GM11168 (cell line): Measurements from ENCODE around the gene GGCX.
"Not testable (repeated sequence)": the region's sequence is repeated elsewhere in the genome, so short reads cannot be mapped to it uniquely, and the experiment has no call there.

Source experiments
- in situ Hi-C: fragments of 300-500 bp; cut with MboI; formaldehyde crosslinking; loops from one replicate; pipeline ENCODE4 v1.12.0; 2022; ENCODE audit warnings: low sequenced_read_pairs; ENCODE audit not compliant: unreplicated experiment

GGCX gene

DNA sequence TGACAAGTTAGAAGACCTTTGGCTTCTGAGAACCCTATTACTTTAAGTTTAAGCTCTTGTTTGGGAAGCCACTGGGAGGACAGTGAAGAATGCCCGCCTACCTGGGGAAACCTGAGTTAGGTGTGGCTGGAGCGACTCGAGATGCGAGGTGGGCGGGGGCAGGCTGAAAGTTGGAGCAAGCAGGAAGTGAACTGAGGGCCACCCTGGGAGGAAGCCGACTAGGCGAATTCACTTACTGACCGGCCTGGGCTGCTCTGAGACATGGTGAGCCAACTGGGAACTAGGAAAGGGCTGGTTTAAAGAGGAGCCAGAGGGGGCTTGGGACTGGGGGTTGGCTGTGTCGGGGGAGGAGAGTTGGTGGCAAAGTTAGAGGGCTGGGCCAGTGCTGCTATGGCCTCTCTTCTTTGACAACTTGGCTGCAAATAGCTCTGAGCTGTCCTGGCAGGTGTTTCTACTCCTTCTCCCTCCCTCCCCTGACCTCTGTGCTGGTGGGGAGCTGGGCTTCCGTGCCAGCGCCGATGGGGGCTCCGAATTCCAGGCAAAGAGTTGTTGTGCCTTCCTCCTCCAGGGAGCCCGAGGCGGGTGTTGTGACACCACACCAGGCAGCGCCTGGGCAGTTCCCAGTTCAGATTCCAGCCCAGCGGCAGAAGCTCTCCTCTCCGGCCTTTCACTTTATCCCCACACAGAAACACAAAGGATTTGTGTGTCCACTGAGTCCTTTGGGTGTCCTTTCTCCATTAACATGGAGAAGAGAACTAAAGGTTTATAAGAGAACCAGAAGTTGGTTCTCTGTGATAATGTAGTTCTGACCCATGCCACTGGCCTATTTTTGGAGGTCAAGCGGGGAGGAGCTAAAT, 16.3 kb upstream of the GGCX start, which contains the start of gene VAMP8:
Gene VAMP8 (plus strand): TSS at position 201 of the 857 bp plus-strand sequence. CDS start 61 bp downstream, at position 262.
- in situ Hi-C loops: no loop called here

- in situ Hi-C loops: no loop called here
Measured at GRCh38 chr2:85577063-85577385, 15.7 kb upstream of the GGCX start.

- in situ Hi-C loops: no loop called here
Measured at GRCh38 chr2:85575739-85576138, 14.4 kb upstream of the GGCX start.

GRCh38 chr2:85566265-85566664, 5.0 kb upstream of the GGCX start:
- in situ Hi-C loops: no loop called here

DNA sequence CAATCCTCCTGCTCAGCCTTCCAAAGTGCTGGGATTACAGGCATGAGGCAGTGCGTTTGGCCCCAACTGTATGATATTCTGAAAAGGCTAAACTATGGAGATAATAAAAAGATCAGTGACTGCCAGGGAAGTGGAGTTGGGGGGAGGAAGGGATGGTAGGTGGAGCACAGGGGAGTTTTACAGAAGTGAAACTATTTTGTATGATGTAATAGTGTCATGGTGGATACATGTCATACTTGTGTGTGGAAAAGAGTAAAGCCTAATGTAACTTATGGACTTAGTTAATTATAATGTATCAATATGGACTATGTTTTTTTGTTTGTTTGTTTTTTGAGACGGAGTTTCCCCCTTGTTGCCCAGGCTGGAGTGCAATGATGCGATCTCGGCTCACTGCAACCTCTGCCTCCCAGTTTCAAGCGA, 2.9 kb upstream of the GGCX start:
- in situ Hi-C loops: no loop called here

GRCh38 chr2:85560812-85561279, 447 bp downstream of the GGCX start:
- in situ Hi-C loops: no loop called here

GRCh38 chr2:85560403-85560726, 928 bp downstream of the GGCX start:
- in situ Hi-C loops: not testable (repeated sequence)

DNA sequence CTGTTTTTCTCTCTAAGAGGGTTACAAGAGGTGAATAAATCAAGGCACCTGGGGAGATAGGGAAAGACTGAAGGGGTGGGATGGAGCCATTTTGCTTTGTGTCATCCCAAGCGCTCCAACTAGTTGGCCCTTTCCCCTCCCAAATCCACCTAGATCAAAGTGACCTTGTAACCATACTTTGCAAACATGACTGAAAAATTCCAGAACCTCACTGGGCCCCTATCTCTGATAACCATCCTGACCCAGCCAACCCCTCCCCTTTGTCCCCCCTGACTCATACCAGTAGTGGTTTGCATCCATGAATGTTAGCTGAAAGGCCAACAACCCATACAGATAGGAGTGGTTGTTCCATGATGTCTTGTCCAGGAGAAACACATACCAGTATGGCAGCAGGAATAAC, 3.1 kb downstream of the GGCX start:
- in situ Hi-C loops: loop anchor here (5.0 kb wide), 1 partner anchor 141 kb away; the partner anchor contains the start of gene SH2D6

DNA sequence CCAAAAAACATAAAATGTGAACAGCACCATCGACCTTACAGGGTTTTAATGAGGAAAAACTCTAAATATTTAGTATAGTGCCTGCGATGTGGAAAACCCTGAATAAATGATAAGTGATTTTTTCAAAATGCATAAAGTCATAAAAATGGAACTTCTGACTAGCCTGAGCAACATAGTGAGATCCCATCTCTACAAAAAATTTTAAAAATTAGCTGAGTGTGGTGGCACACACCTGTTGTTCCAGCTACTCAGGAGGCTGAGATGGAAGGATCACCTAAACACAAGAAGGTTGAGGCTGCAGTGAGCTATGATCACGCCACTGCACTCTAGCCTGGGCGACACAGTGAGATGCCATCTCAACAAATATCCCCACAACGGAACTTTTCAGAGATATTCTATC, 4.2 kb downstream of the GGCX start:
- in situ Hi-C loops: loop anchor here (5.0 kb wide), 1 partner anchor 140 kb away; the partner anchor contains the start of gene SH2D6

- in situ Hi-C loops: loop anchor here (5.0 kb wide), 1 partner anchor 138 kb away; the partner anchor contains the start of gene SH2D6
Measured at GRCh38 chr2:85554980-85555612, 6.2 kb downstream of the GGCX start.

GRCh38 chr2:85553184-85553583, 8.1 kb downstream of the GGCX start:
- in situ Hi-C loops: no loop called here

DNA sequence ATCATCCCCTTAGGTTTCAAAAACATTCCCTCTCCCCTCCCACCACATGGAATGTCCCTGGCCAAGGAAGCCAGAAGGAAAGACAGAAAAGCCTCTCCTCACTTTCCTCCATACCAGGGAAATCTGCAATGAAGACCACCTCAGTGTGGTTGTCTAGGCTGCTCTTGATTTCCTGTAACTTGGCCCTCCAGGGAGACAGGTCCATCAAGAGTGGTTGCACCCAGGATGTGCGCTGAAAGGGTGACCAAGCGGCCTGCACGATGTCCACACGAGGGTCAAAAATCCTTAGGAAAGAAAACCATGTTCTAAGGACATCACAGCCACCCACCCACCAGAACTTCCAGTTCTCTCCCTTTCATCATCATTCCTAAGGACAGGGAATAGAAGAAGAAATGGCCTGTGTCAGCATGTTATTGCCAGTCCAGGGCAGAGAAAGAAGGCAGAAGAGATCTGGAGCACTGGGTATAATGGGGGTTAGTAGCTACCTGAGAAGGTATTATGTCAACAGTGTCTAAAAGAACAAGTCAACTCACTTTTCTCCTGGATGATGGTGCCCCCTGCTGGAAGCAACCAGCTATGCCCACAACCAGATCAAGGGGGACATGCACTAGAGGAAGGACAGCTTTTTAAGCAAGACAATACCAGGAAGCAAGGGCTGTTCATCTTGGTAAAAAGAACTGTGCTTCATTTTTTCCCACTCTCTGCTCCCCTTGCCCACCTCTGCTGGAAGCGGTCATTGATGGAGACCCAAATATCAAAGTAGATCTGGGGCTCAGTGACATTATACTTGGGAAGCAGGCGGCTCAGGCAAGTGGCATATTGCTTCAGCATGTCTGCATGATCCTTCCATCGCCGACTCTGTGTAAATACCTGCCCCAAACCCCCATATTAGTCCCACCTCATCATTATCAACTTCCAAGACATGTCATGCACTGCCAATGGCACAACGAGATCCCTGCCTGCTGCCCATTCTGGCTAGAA, 9.3 kb downstream of the GGCX start:
- in situ Hi-C loops: no loop called here

GRCh38 chr2:85550486-85550885, 10.8 kb downstream of the GGCX start:
- in situ Hi-C loops: no loop called here

- in situ Hi-C loops: no loop called here
Measured at GRCh38 chr2:85549826-85550225, 11.5 kb downstream of the GGCX start.

GRCh38 chr2:85549095-85549494, 12.2 kb downstream of the GGCX start:
- in situ Hi-C loops: no loop called here

- in situ Hi-C loops: no loop called here
Measured at GRCh38 chr2:85548608-85548900, 12.7 kb downstream of the GGCX start.

- in situ Hi-C loops: no loop called here
Measured at GRCh38 chr2:85547859-85548607, 13.3 kb downstream of the GGCX start.

DNA sequence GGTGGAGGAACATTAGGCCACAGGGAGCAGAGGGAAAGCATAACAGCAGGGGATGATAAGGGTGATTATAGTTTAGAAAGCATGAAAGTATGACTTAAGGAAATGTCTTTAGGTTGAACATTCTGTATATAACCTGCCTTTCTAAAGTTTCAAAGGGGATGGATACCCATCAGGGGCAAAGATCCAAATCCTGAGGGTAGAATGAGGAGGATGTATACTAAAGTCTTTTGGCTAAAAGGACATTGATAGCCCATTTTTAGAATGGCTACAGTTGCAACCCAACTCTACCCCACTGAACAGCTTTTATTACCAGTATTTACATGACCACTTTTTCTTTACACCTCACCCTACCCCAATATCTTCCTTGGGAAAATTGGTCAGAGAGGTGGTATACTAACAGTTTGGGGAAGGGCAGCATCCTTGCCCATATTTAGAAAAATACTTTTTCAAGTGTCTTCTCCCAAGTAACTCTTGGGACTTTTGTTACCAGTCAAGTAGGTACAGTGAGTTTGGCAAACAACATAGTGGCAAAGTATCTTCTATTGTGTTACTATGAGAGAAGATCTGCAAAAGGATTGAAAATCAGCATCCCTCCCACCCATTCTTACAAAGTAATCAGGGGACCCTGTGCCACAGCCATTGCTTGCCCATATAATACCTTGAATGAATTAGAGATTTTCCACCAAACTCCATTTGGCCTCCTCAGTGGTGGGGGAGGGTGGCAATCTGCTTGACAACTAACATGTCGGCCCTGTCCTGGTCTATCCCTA, 14.0 kb downstream of the GGCX start:
- in situ Hi-C loops: no loop called here

DNA sequence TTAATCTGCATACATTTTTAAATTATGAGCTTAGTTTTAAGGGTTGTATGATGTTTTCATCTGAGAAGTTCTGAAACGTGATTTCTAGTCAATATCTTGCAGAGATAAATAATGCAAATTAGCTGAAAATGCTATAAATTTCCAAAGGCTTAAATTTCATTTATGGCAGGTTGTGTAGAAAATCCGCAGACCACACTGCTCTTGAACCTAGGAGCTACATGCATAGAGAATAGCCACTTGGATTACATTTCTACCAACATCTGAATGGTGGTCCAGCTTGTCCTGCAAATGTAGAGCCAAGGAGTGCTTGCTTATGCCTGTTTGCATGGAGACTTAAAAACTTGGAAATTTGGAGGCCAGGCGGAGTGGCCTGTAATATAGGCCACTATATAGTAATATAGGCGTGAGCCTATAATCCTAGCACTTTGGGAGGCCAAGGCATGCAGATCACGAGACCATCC, 15.5 kb downstream of the GGCX start:
- in situ Hi-C loops: no loop called here
